Measurements from ENCODE around the gene HRH1.
"Not testable (repeated sequence)": the region's sequence is repeated elsewhere in the genome, so short reads cannot be mapped to it uniquely, and the experiment has no call there.

HRH1 gene

GRCh38 chr3:11173828-11174465 is 19.7 kb downstream of the HRH1 start:
- DNase-seq = no peak

GRCh38 chr3:11178421-11178820 is 24.1 kb downstream of the HRH1 start:
- no peak for DNase-seq

DNA sequence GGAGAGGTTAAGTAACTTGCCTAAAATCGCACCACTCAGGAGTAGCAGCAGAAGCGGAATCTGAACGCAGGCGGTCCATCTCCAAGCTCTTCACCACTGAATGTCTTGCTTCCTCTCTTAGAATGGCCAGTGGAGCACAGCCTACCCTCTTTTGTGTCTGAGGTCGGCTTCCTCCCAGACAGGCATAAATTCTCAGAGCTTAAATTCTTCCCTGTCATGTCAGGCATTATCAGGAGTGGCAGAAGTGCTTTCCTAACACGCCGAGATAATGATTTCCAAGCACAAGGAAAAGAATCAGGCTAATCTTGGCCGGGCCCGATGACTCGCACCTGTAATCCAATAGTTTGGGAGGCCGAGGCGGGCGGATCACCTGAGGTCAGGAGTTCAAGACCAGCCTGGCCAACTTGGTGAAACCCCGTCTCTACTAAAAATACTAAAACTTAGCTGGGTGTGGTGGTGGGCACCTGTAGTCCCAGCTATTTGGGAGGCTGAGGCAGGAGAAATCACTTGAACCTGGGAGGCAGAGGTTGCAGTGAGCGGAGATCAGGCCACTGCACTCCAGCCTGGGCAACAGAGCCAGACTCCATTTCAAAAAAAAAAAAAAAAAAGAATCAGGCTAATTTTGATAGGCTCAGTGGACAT is 30.2 kb downstream of the HRH1 start:
- DNase-seq = not testable (repeated sequence)

DNA sequence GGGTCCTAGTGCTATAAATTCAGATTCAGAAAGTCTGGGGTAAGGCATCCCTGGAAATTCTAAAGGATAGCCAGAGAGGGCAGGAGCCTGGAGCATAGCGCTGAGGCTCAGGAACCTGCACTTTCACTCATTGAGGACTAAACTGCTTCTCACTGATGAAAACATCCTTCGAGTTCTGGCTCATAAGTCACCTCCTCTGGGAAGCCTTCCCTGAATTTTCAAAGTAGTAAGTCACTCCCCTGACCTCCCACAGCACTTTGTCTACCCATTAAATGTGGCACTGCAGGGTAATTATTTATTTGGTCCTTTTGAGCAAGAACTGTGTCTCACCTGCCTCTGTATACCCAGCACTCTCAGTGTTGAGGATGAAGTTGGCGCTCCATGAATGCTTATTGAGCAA is 30.9 kb downstream of the HRH1 start:
- DNase-seq = no peak

DNA sequence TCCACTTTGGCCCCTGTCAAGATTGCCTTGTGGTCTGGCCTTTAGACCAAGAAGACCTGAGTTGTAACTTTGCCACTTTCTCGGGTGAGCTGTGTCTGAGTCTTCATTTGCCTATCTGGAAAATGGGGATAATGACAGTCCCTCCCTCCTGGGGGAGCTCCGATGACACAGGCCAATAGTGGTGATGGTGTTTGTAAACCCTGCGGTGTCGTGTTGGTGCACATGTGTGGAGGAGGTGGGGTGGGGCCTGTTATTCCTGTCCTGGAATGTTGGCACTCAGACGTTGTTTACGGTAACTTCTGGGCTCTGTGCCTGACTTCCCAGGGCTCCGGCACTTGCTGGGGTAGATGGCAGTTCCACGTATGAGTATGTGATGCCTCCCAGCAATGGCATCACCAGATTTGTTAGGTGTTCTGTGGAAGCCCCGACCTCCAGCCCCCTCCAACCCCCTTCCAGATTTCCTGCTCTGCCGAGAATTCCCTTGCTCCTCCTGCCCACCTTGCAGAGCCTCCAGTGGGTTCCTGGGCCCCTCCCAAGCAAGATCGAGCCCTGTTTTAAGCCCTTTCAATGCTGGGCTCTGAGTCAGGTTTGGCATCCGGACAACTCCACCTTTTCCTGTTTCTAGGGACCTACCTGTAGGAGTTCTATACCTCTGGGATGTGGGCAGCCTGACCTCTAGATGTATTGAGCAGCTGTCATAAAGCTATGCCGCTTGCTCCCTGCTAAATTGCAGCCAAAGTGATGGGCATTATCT is 31.4 kb downstream of the HRH1 start:
- DNase-seq = no peak

GRCh38 chr3:11186318-11186692 is 32.0 kb downstream of the HRH1 start:
- DNase-seq = no peak

GRCh38 chr3:11186771-11187191 is 32.5 kb downstream of the HRH1 start:
- no peak for DNase-seq

DNA sequence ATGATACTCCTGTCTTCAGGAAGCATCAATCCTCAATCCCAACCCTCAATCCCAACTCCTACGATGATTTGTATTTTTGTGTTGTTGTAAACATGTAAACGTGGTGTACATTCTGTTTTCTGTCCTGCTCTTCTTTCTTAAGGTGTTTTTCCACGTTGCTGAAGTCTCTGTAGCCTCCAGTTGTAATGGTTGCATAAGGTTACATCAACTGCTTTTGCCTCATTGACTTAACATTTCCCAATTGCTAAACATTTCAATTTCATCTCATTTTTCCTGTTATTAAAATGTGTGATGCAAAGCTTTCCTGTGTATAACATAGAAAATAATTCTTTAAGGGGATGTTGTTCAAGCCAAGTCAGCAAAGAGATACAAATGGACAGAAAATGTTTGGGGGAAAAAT is 33.4 kb downstream of the HRH1 start:
- no peak for DNase-seq

- no peak for DNase-seq
These were observed 33.9 kb downstream of the HRH1 start for GRCh38 chr3:11188231-11188630.

DNA sequence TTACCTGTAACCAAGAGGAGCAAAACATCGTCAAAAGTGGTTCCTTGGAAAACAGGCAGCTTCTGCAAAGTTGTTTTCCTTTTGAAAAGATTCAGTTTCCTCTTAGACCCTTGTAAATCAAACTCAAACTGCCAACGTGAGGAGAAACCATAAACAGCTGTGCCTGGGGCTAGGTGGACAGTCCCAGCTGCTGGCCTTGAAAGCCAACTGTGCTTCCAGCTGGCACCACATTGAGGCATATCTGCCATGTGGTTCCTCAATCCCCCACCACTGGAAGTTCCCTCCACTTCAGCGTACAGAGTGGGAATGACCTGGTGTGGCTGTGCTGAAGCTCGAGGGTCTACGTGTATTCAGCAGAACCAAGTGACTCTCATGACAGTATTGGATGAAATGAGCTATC is 40.9 kb downstream of the HRH1 start:
- no peak for DNase-seq

DNA sequence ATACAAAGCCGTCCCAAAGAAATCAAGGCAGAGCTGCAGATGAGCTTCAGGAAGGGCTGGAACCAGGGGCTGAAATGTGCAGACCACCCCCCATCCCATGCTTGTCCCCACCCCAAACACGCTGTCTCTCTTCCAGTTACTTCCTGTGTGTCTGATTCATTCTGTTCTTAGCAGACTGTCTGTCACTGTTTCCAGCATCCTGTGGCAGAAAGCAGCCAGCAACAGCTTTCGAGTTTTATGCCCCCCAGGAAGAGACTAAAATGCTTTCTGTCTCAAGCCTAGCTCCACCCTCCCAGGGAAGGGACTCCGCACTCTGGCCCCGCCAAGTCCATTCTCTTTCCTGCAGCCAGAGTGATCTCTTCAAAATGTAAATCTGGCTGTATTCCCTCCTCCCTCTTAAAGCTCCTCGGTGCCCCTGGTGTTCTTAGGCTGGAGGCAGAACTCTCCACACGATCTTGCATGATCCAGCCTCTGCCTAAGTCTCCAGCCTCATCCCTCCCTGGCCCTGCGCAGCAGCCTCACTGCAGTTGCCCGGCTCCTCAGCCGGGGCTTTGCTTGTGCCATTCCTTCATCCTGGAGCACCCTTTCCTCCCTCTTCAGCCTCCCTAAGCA is 41.5 kb downstream of the HRH1 start:
- DNase-seq = no peak

GRCh38 chr3:11197484-11197883 is 43.2 kb downstream of the HRH1 start:
- no peak for DNase-seq

DNA sequence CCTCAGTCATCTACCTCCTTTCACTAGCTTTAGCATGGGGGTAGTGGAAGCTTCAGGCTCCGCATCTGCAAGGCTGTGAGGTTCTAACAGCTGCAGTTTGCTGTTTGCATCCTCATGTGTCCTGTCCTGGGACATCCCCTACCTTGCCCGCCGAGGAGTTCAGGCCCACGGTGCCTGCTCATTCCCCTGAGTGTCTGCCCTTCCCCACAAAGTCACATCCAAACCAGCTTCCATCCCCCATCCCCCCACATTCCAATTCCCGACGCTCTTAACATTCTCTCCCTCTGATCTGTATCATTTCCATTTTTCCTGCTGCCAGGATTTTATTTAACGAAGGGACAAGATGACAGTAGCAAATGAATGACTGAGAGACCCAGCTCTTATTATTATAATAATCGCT is 43.8 kb downstream of the HRH1 start:
- no peak for DNase-seq

DNA sequence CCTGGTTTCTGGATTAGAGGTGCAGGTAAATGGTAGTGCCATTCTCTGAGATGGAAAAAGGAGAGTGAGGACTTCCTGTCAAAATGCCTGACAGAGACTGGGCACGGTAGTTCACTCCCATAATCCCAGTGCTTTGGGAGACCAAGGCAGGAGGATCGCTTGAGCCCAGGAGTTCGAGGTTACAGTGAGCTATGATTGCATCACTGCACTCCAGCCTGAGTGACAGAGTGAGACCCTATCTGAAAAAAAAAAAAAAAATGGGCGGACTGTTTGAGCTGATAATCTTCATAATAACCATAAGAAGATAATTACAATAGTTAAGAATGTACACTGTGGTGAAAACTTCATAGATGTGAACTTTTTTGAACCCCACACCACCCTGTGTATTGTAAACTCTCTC is 44.2 kb downstream of the HRH1 start:
- no peak for DNase-seq

- no peak for DNase-seq
These were observed 45.9 kb downstream of the HRH1 start for GRCh38 chr3:11199902-11200845.

DNA sequence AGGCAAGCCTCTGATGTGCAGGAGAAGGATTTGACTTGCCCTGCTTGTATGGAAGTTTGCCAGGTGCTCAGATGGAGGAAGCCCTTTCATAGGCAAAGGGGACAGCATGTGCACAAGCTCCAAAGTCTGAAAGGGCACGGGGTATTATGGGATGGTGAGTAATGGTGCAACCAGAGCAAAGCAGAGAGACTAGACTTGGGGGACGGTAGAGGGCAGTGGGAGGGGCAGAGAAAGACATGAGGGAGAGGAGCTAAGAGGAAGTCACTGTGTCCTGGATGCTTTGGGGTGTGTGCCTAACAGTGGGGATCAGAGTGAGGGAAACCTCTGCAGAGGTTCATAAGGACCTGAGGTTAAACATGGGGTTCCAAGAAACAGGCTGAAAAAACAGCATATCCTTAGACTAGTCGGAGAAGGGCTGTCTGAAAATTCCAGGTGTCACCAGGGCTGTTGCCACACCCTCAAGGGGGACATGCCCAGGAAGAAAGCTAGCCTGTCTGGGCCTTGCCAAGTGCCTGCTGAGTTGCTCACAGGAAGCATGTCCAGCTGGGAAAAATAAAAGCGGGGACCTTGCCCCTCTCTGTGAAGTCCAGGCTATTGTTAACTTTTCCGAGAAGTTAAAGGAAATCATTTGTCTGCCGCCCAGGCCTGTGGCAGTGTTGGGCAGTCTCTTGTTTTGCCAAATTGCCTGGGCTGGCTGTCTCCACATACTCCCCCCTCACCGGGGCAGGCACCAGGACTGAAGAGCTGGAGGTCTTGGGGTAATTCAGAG is 47.1 kb downstream of the HRH1 start:
- no peak for DNase-seq

DNA sequence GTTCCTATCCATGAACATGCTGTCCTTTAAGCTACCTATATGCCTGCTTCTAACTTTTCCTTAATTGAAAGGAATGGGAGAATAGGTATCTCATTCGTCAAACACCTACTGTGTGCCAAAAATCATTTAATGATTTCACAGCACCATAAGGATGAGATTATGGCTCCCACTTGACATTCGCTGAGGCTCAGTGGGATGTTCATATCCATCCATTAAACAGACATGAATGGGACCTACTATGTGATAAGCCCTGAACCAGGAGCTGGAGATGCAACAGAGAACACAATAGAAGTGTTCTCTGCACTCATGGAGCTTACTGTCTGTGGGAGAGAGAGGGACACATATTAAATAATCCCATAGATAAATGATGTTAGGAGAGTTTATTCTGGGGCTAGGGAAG is 49.7 kb downstream of the HRH1 start:
- DNase-seq = no peak

DNA sequence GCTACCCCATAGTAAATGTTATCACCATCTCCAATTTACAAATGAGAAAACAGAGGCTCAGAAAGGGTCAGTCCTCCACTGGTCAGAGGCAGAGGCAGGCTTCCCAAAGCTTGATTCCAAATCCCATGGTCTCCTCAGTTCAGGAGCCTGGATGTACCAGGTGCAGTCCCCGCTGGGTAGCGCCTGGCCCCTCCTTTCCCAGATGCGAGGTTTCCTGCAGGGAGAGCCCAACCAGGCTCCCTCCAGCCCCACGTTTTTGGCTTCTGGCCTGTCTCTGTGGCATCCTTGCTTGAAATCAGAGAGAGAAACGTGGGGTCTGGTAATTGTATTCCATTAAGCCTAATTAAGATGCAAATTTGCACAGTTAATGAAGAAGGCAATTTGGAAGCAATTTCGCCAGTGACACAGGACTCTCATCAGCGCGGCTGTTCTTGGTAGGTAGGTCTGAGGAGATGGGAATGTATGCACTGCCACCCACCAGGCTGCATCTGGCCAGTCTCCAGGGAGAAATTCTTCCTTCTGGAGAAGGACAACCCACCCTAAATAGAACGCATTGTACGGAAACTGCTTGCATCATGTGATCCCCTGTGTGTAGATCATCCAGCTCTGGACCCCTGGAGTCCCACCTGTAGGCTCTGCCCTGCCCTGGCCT is 50.5 kb downstream of the HRH1 start:
- no peak for DNase-seq

DNA sequence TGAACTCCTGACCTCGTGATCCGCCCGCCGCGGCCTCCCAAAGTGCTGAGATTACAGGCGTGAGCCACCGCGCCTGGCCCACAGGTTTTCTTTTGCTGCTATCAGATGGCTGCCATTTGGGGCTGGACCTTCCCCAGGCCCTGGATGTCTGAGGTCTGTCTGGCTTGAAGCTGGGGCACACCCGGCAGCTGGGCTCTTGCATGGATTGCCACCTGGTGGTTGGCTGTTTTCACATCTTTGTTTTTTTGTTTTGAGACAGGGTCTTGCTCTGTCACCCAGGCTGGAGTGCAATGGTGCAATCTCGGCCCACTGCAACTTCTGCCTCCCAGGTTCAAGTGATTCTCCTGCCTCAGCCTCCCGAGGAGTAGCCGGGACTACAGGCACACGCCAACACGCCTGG is 51.6 kb downstream of the HRH1 start:
- not testable (repeated sequence) for DNase-seq

DNA sequence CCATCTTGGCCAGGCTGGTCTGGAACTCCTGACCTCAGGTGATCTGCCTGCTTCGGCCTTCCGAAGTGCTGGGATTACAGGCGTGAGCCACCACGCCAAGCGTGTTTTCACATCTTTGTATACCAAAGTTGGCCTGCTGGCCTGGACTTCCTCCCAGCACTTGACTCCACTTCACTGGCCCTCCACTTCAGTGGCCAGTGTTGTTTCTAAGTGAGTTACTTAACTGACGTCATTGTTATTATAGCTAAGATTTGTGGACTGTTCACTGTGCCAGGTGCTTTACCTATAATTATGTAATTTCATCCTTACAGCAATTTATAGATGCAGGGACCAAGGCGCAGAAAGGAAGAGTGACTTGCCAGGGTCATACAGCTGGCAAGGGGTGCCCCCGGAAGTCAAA is 52.0 kb downstream of the HRH1 start:
- DNase-seq = no peak

DNA sequence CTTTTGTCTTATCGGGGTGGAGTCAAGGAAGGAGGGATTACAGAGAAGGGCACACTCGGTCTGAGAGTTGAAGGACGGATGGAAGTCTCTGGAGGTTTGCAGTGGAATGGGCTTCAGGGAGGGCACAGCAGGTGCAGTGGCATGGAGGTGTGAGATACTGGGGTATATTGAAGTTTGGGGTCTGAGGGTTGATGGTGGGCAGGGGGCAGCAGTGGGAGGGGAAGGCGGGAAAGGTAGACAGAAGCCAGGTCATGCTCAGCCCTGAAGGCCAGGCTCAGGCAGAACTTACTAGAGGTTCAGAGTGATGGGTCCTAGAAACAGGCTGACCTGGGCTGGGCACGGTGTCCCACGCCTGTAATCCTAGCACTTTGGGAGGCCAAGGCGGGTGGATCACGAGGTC is 52.7 kb downstream of the HRH1 start:
- DNase-seq = no peak

Measured in GF-D8 (cell line).